Lower lobe of right lung (tissue), 2 donors: ENCODE results near the gene CD209. TPM values are rescaled to one million over a fixed set of nuclear protein-coding genes. Genes with fewer than 3 reads are reported as not detected.

Experiments used
- ATAC-seq, 2 donors: fragments of 200-7000 bp; cut with Tn5 transposase; one replicate each; pipeline ENCODE4 v1.9.1; 2020 to 2022; ENCODE audit warnings: mild to moderate bottlenecking in 2 of 2, moderate library complexity in 2 of 2
- DNase-seq: peaks from one replicate; pipeline ENCODE4 v3.0.0-alpha.2; 2020
- H3K27ac ChIP-seq: fragments of 200-600 bp; one replicate; pipeline ENCODE4 v1.8.0; 2022
- H3K27me3 ChIP-seq: fragments of 200-600 bp; one replicate; pipeline ENCODE4 v1.8.0; 2022; ENCODE audit warnings: low read depth
- H3K36me3 ChIP-seq: fragments of 200-600 bp; one replicate; pipeline ENCODE4 v1.8.0; 2022; ENCODE audit warnings: mild to moderate bottlenecking
- H3K4me1 ChIP-seq: fragments of 200-600 bp; one replicate; pipeline ENCODE4 v1.8.0; 2022
- H3K4me3 ChIP-seq: fragments of 200-600 bp; one replicate; pipeline ENCODE4 v1.8.0; 2022; ENCODE audit warnings: mild to moderate bottlenecking
- H3K9me3 ChIP-seq: fragments of 200-600 bp; one replicate; pipeline ENCODE4 v1.8.0; 2022
- intact Hi-C: fragments of 100-400 bp; cut with DNase I; formaldehyde crosslinking; loops from one replicate; pipeline ENCODE4 v1.11.0; 2022
- total RNA-seq: library from RNA; stranded (reverse); fragmentation: NEBNext Ultra II Directional; extraction: Animal tissue kit (Norgen Biotek cat#: 25700); gene quantifications from one replicate; pipeline ENCODE4 v1.2.1, GENCODE V29; 2021
- TF ChIP-seq, protein P1 (sequence below): fragments of 200-600 bp; IDR thresholded peaks from one replicate; pipeline ENCODE4 v1.8.0; 2022; ENCODE audit warnings: antibody characterized with exemption, mild to moderate bottlenecking
- donor health status: DM: no; HTN: yes; CAD: no; lungs with severe emphysema.

CD209 gene
- total RNA-seq, 1 donor from 2014 or later: 18.8 TPM

DNA sequence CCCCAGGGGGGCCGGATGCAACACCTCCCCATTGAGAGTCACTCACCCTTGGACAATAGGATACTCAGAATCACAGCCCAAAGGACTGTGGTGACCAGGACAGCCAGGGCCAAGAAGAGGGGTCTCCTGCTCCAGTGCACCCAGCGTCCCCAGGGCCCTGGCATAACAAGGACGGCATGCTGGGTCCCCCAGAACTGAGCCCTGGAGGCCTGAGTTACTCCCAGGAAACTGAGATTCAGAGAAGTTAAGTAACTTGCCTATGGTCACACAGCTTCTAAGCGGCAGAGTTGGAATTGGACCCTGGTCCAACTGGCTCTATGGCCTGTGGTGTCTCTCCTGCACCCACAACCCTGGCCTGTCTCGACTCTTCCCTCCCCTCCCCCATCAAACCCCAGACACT is 15.7 kb downstream of the CD209 start:
- Histone ChIP-seq H3K4me3 (no peak overlapping the region), H3K27ac (no peak overlapping the region), H3K4me1 (peaks cover 4% of the 10 kb centered on the region), H3K27me3 (peaks cover 44% of the 10 kb centered on the region), H3K9me3 (no peaks in the 10 kb centered on the region), H3K36me3 (no peaks in the 10 kb centered on the region)
- intact Hi-C loops: no loop called here
- TF ChIP-seq, protein P1, sequence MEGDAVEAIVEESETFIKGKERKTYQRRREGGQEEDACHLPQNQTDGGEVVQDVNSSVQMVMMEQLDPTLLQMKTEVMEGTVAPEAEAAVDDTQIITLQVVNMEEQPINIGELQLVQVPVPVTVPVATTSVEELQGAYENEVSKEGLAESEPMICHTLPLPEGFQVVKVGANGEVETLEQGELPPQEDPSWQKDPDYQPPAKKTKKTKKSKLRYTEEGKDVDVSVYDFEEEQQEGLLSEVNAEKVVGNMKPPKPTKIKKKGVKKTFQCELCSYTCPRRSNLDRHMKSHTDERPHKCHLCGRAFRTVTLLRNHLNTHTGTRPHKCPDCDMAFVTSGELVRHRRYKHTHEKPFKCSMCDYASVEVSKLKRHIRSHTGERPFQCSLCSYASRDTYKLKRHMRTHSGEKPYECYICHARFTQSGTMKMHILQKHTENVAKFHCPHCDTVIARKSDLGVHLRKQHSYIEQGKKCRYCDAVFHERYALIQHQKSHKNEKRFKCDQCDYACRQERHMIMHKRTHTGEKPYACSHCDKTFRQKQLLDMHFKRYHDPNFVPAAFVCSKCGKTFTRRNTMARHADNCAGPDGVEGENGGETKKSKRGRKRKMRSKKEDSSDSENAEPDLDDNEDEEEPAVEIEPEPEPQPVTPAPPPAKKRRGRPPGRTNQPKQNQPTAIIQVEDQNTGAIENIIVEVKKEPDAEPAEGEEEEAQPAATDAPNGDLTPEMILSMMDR: no peak
- DNase-seq: no peak
- ATAC-seq: no peak

- DNase-seq: no peak
- no peak overlapping the region for H3K4me3 ChIP-seq
- H3K36me3 ChIP-seq: no peaks in the 10 kb centered on the region
- peaks cover 44% of the 10 kb centered on the region for H3K27me3 ChIP-seq
- ATAC-seq: no peak
- TF ChIP-seq, protein P1: no peak
- H3K4me1 ChIP-seq: peaks cover 4% of the 10 kb centered on the region
- no peaks in the 10 kb centered on the region for H3K9me3 ChIP-seq
- intact Hi-C loops: no loop called here
- H3K27ac ChIP-seq: no peak overlapping the region
These were observed 16.1 kb downstream of the CD209 start for GRCh38 chr19:7731218-7731595.

DNA sequence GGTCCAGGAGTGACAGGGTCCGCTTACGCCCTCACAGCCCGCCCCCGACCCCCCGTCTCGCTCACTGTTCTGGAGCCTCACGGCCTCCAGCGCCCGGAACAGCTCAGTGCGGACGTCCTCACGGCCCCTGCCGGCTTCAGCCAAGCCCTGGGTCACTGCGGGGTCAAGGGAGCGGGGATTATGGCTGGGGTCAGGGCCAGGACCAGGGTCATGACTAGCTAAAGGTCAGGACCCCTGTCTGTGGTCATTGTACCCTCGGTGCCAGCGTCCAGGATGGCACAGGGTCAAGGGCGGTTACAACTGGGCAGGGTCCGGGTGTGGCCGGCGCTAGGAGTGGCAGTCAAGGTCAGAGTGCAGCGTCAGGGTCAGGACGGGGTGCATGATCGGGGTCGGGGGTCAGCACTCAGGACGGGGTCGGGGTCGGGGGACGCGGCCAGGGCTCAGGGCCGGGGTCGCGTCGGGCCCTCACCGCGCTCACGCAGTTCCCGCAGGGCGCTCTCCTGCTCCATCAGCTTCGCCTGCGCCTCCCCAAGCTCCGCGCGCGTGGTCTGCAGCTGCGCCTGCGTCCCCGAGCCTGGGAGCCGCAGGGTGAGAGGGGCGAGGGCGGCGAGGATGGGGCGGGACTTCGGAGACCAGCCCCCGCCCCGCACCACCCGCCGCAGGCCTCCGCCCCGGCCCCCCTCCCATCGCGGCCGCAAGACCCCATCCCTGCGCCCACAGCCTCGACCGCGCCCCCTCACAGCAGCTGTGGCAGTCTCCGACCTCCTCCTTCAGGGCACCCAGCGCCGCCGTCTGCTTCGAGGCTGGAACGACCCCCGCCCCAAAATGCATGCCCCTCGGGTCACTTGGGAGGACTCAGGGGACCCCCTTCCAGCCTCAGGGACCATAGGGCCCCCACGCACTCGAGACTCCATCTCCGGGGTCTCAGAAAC is 16.8 kb downstream of the CD209 start:
- H3K27ac ChIP-seq: no peak overlapping the region
- H3K9me3 ChIP-seq: no peaks in the 10 kb centered on the region
- intact Hi-C loops: no loop called here
- TF ChIP-seq, protein P1: no peak
- ATAC-seq (peak in 1 of 2 donors; percentile 24), DNase-seq (no peak)
- peaks cover 4% of the 10 kb centered on the region for H3K4me1 ChIP-seq
- H3K4me3 ChIP-seq: peak overlapping the region; percentile 22
- H3K36me3 ChIP-seq: no peaks in the 10 kb centered on the region
- peaks cover 44% of the 10 kb centered on the region for H3K27me3 ChIP-seq

GRCh38 chr19:7729831-7730285 is 17.5 kb downstream of the CD209 start:
- DNase-seq (no peak), ATAC-seq (peak in 1 of 2 donors; percentile 22)
- intact Hi-C loops: no loop called here
- H3K27me3 ChIP-seq: peaks cover 44% of the 10 kb centered on the region
- no peaks in the 10 kb centered on the region for H3K36me3 ChIP-seq
- peaks cover 4% of the 10 kb centered on the region for H3K4me1 ChIP-seq
- TF ChIP-seq, protein P1: no peak
- peak overlapping the region; percentile 22 for H3K4me3 ChIP-seq
- H3K27ac ChIP-seq: no peak overlapping the region
- no peaks in the 10 kb centered on the region for H3K9me3 ChIP-seq

GRCh38 chr19:7729211-7729610 is 18.1 kb downstream of the CD209 start:
- H3K9me3 ChIP-seq: no peaks in the 10 kb centered on the region
- intact Hi-C loops: no loop called here
- H3K4me3 ChIP-seq: no peak overlapping the region
- no peaks in the 10 kb centered on the region for H3K36me3 ChIP-seq
- TF ChIP-seq, protein P1: no peak
- no peak for DNase-seq
- H3K27me3 ChIP-seq: peaks cover 44% of the 10 kb centered on the region
- H3K27ac ChIP-seq: no peak overlapping the region
- peaks cover 4% of the 10 kb centered on the region for H3K4me1 ChIP-seq
- ATAC-seq: no peak
